Common myeloid progenitor, CD34-positive (primary cell): ENCODE results near the gene KMT5C.

Source experiments
- CTCF ChIA-PET: fragments of 350-600 bp; sonication (Branson Sonifier 250); formaldehyde crosslinking; loops from one replicate; lab custom pipeline; 2021; ENCODE audit warnings: antibody characterized with exemption; lab: Charles Lee
- POLR2A ChIA-PET: fragments of 350-600 bp; sonication (Branson Sonifier 250); formaldehyde crosslinking; loops from one replicate; lab custom pipeline; 2021; ENCODE audit warnings: antibody characterized with exemption; lab: Charles Lee
- DNase-seq, 3 donors: peaks; one replicate each; pipeline versions ENCODE4 v3.0.0 to v3.0.0-alpha.2; 2013
- H3K27ac ChIP-seq, 2 experiments: 1 replicate in 1 of 2; 2 replicates in 1 of 2; pipeline ENCODE4 v1.7.0; 2013; ENCODE audit warnings: inconsistent platforms in 2 of 2, low read length in 2 of 2, mild to moderate bottlenecking in 2 of 2, low read depth in 1 of 2, moderate library complexity in 1 of 2; ENCODE audit not compliant: severe bottlenecking in 2 of 2, insufficient read depth in 1 of 2, poor library complexity in 1 of 2
- H3K27me3 ChIP-seq, 5 experiments: replicated peaks in 2 of 5; 1 replicate in 3 of 5; 2 replicates in 2 of 5; pipeline versions ENCODE4 v1.6.1 to v1.7.0; 2013; ENCODE audit warnings: low read length in 4 of 5, mild to moderate bottlenecking in 2 of 5, moderate library complexity in 2 of 5, inconsistent platforms in 1 of 5; ENCODE audit not compliant: insufficient read depth in 5 of 5, control insufficient read depth in 4 of 5
- H3K36me3 ChIP-seq, 4 experiments: 1 replicate in 2 of 4; 2 replicates in 2 of 4; pipeline versions ENCODE4 v1.6.1 to v1.7.0; 2013; ENCODE audit warnings: low read length in 3 of 4, control low read depth in 1 of 4, mild to moderate bottlenecking in 1 of 4; ENCODE audit not compliant: control insufficient read depth in 4 of 4, insufficient read depth in 4 of 4
- H3K4me1 ChIP-seq, 4 experiments: 1 replicate in 3 of 4; 2 replicates in 1 of 4; pipeline versions ENCODE4 v1.6.1 to v1.7.1; 2013; ENCODE audit warnings: low read length in 3 of 4, mild to moderate bottlenecking in 3 of 4, control low read depth in 1 of 4, inconsistent platforms in 1 of 4, moderate library complexity in 1 of 4; ENCODE audit not compliant: control insufficient read depth in 4 of 4, insufficient read depth in 4 of 4; ENCODE audit errors: control extremely low read depth in 1 of 4
- H3K4me3 ChIP-seq, 7 experiments: 1 replicate in 4 of 7; 2 replicates in 3 of 7; pipeline versions ENCODE4 v1.5.1 to v1.7.0; 2013; ENCODE audit warnings: mild to moderate bottlenecking in 7 of 7, low read length in 6 of 7, moderate library complexity in 6 of 7, inconsistent platforms in 2 of 7, low read depth in 2 of 7, control low read depth in 1 of 7; ENCODE audit not compliant: insufficient read depth in 4 of 7, control insufficient read depth in 1 of 7; ENCODE audit errors: extremely low read depth in 1 of 7
- H3K9me3 ChIP-seq, 5 experiments: 1 replicate in 4 of 5; 2 replicates in 1 of 5; pipeline versions ENCODE4 v1.6.1 to v1.7.1; 2013; ENCODE audit warnings: low read length in 4 of 5, mild to moderate bottlenecking in 2 of 5, inconsistent platforms in 1 of 5, low read depth in 1 of 5, moderate library complexity in 1 of 5; ENCODE audit not compliant: control insufficient read depth in 4 of 5, insufficient read depth in 2 of 5; ENCODE audit errors: control extremely low read depth in 1 of 5
- WGBS: methylation state at CpG from one replicate; pipeline ENCODE4 v1.1.5; 2013; ENCODE audit not compliant: insufficient coverage; 5-methylcytosine and 5-hydroxymethylcytosine counted together

Gene KMT5C

DNA sequence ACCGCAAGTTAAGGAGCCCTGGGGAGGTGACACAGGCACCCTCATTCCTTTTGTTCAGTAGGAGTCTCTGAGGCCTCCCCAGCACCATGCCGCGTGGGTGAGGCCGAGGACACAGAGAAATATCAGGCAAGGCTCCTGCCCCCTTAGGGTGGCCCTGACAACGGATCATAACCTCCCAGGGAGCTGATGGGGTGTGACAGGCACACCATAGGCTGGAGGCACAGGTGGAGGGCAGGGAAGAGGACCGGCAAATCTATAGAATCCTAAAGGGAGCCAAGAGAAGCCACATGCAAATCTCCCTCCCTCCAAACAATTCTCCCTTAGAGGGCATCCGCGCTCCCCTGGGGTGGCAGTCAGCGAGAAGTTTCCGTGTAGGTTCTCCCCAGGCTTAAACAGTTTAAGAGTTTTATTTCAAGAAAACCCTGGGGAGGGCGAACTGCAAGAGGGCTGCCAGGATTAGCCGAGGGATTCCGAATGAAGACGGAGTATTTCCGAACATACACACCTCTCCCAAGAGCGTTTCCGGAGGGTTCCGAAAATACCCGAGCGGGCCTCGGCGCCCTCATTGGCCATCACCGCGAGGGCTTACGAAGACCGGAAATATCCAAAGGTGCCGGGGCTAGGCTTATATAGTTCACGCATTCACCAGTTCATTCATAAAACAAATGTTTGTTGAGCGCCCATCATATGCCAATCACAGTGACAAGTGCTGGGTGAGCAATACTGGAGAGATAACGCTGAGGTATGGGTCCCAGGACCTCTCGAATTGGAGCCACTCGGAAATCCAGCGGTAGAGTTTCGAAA lies 45.4 kb downstream of the KMT5C start:
- Histone ChIP-seq H3K4me3 (peak overlapping the region; percentile 15 to 99 (median 99)), H3K36me3 (peaks cover 5 to 38% (median 31%) of the 10 kb centered on the region in 4 experiments), H3K27ac (peak overlapping the region; percentile 80 to 95), H3K9me3 (no peaks in the 10 kb centered on the region), H3K4me1 (peaks cover 0 to 62% (median 54%) of the 10 kb centered on the region in 4 experiments), H3K27me3 (no peaks in the 10 kb centered on the region)
- ChIA-PET CTCF (interaction anchor here (0.5 to 4.8 kb wide), 16 partner anchors 10 to 244 kb away, joined by 3 to 37 read pairs (median 5); partner anchors contain the start of genes KMT5C and PPP6R1), POLR2A (interaction anchor here (0.6 to 1.5 kb wide), 4 partner anchors 18 to 466 kb away, joined by 3 to 6 read pairs (median 4); partner anchors contain the start of gene KMT5C)
- peak; percentile 92 to 96 (median 96) for DNase-seq
- 4% methylated on average over 28 of the region's 34 CpGs for WGBS

DNA sequence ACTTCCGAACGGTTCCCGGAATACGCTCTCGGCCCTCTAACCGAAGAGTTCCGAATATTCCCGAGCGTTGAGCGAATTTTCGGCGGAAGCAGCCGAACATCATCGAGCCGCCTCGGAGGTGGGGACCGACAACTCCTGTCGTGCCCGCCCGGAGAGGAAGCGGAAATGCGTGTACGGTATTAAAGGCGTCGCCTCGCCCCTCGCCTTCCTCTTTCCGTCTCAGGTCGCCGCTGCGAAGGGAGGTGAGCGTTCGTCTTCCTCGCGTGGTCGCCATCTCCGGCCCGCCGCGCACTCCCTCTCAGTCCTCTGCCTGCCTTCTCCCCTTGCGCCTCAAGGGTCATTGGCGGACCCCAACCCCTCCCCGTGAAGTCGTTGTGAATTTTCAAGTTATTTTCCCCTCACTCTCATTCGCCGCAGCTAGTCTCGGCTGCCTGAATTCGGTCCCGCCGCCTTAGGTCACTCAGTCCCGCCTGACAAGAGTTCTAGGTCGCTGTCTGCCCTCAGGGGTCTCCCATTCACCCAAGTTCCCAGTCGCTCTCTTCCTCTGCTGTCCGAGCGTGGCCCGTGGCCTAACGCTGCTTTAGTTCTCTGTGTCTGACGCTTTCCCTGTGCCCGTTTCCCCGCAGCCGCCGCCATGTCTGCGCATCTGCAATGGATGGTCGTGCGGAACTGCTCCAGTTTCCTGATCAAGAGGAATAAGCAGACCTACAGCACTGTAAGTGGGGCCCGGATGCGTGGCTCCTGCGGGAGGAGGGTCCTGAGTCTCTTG lies 46.2 kb downstream of the KMT5C start, which contains the start of gene RPL28:
Gene RPL28, plus strand, starts transcription at position 209 of the 769 bp plus-strand sequence. Its CDS starts 426 bp downstream, at position 635.
- Histone ChIP-seq H3K27me3 (no peaks in the 10 kb centered on the region), H3K27ac (peak within 1 kb of the TSS; percentile 80 to 95), H3K9me3 (no peaks in the 10 kb centered on the region), H3K4me1 (peaks cover 0 to 62% (median 54%) of the 10 kb centered on the region in 4 experiments), H3K36me3 (peaks cover 8 to 46% (median 37%) of the 10 kb centered on the region in 4 experiments), H3K4me3 (peak within 1 kb of the TSS; percentile 84 to 99 (median 99))
- POLR2A ChIA-PET = interaction anchor here (0.6 to 2.2 kb wide), 5 partner anchors 17 to 466 kb away, joined by 3 to 14 read pairs (median 5); partner anchors contain the start of genes KMT5C and UBE2S
- WGBS = under 1% methylated on average over 68 of the region's 68 CpGs
- CTCF ChIA-PET = interaction anchor here (1.2 to 4.8 kb wide), 2 partner anchors 13 to 94 kb away, joined by 3 to 25 read pairs; no protein-coding TSS in a partner anchor
- peak; percentile 98 to 99 (median 99) for DNase-seq

GRCh38 chr19:55386493-55386971 lies 46.9 kb downstream of the KMT5C start:
- Histone ChIP-seq H3K4me3 (peak overlapping the region; percentile 84 to 99 (median 99)), H3K9me3 (no peaks in the 10 kb centered on the region), H3K4me1 (peaks cover 0 to 64% (median 54%) of the 10 kb centered on the region in 4 experiments), H3K27me3 (no peaks in the 10 kb centered on the region), H3K36me3 (peaks cover 11 to 52% (median 43%) of the 10 kb centered on the region in 4 experiments), H3K27ac (peak overlapping the region; percentile 80 to 95)
- no peak for DNase-seq
- ChIA-PET CTCF (interaction anchor here (1.2 to 4.8 kb wide), 2 partner anchors 12 to 94 kb away, joined by 3 to 25 read pairs; no protein-coding TSS in a partner anchor), POLR2A (interaction anchor here (0.6 to 2.2 kb wide), 5 partner anchors 11 to 48 kb away, joined by 3 to 14 read pairs (median 5); partner anchors contain the start of genes KMT5C and UBE2S)
- WGBS = 3% methylated on average over 33 of the region's 33 CpGs

DNA sequence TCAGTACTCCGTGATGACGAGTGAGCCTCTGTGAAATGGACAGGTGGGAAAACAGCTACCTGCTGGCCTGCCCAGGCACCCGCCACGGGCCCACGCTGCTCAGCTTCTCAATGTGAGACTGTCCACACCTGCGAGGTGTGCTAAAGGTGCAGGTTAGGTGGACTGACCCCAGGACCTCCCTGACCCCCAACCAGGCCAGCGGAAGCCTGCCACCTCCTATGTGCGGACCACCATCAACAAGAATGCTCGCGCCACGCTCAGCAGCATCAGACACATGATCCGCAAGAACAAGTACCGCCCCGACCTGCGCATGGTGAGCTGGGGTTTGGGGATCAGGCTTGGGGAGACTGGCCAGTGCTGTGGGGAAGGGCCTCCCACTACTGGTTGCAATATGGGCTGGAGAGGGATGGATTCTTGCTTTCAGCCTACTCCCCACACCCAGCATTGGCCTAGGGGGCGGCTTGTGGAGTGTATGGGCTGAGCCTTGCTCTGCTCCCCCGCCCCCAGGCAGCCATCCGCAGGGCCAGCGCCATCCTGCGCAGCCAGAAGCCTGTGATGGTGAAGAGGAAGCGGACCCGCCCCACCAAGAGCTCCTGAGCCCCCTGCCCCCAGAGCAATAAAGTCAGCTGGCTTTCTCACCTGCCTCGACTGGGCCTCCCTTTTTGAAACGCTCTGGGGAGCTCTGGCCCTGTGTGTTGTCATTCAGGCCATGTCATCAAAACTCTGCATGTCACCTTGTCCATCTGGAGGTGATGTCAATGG lies 48.2 kb downstream of the KMT5C start:
- Histone ChIP-seq H3K36me3 (peaks cover 11 to 52% (median 48%) of the 10 kb centered on the region in 4 experiments), H3K27me3 (no peaks in the 10 kb centered on the region), H3K4me3 (peak overlapping the region in 5 of 7 experiments; percentile 84 to 99 (median 99)), H3K27ac (peak overlapping the region; percentile 80 to 95), H3K4me1 (peaks cover 0 to 59% (median 49%) of the 10 kb centered on the region in 4 experiments), H3K9me3 (no peaks in the 10 kb centered on the region)
- 89% methylated on average over 19 of the region's 24 CpGs for WGBS
- DNase-seq = no peak
- ChIA-PET CTCF (interaction anchor here (1.0 to 5.3 kb wide), 5 partner anchors 11 to 142 kb away, joined by 3 to 25 read pairs (median 6); no protein-coding TSS in a partner anchor), POLR2A (interaction anchor here (0.6 to 2.2 kb wide), 5 partner anchors 10 to 87 kb away, joined by 3 to 14 read pairs (median 3); partner anchors contain the start of gene UBE2S)

DNA sequence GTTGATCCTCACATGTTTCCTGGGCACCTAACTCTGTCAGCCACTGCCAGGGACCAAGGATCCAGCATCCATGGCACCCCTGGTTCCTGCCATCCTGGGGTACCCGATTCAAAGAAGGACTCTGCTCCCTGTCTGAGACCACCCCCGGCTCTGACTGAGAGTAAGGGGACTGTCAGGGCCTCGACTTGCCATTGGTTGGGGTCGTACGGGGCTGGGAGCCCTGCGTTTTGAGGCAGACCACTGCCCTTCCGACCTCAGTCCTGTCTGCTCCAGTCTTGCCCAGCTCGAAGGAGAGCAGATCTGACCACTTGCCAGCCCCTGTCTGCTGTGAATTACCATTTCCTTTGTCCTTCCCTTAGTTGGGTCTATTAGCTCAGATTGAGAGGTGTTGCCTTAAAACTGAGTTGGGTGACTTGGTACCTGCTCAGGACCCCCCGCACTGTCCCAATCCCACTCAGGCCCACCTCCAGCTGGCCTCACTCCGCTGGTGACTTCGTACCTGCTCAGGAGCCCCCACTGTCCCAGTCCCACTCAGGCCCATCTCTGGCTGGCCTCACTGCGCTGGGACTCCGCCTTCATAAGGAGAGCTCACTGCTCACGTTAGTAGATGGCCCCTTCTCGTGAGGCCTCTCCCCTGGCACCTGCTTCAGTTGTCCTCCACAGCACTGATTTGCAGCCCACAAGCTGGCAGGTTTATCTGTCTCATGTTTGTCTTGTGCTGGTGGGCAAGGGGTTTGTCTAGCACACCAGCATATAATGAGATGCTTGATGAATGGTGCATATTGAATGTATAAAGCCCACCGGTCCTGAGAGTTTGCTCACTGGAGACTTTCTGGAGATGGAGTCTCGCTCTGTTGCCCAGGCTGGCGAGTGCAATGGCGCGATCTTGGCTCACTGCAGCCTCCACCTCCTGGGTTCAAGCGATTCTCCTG lies 50.0 kb downstream of the KMT5C start:
- 95% methylated on average over 19 of the region's 21 CpGs for WGBS
- Histone ChIP-seq H3K4me3 (no peak overlapping the region), H3K9me3 (no peaks in the 10 kb centered on the region), H3K4me1 (peaks cover 0 to 47% (median 37%) of the 10 kb centered on the region in 4 experiments), H3K36me3 (peaks cover 11 to 52% (median 48%) of the 10 kb centered on the region in 4 experiments), H3K27me3 (no peaks in the 10 kb centered on the region), H3K27ac (peak overlapping the region in 1 of 2 experiments; percentile 22)
- ChIA-PET POLR2A (interaction anchor here (0.9 to 3.1 kb wide), 3 partner anchors 9 to 18 kb away, joined by 3 to 14 read pairs (median 4); partner anchors contain the start of gene UBE2S), CTCF (interaction anchor here (0.9 to 5.3 kb wide), 6 partner anchors 9 to 143 kb away, joined by 3 to 25 read pairs (median 6); partner anchors contain the start of gene KMT5C)
- DNase-seq = no peak
